GM23338 (cell line): ENCODE results near the gene OBP2A. TPM values are rescaled to one million over a fixed set of nuclear protein-coding genes. Genes with fewer than 3 reads are reported as not detected.
A peak's percentile ranks its signal among the peaks of the same experiment; 100 is the strongest.
"Not testable (repeated sequence)": the region's sequence is repeated elsewhere in the genome, so short reads cannot be mapped to it uniquely, and the experiment has no call there.

Experiments
- ATAC-seq: fragments of 200-7000 bp; cut with Tn5 transposase; 3 replicates; pipeline ENCODE4 v1.9.1; 2020
- DNase-seq: peaks from one replicate; pipeline ENCODE4 v3.0.0-alpha.2; 2015; ENCODE audit warnings: low spot score
- H2AFZ ChIP-seq: fragments of 200-600 bp; sonication (generic); 2 replicates; pipeline ENCODE4 v1.8.0; 2016; ENCODE audit warnings: antibody characterized with exemption, mild to moderate bottlenecking, moderate library complexity
- H3F3A ChIP-seq: fragments of 200-600 bp; sonication (generic); replicated peaks from 2 replicates; pipeline ENCODE4 v1.8.0; 2017; ENCODE audit warnings: antibody characterized with exemption, mixed run types, low read depth
- H3K27ac ChIP-seq: fragments of 200-600 bp; sonication (generic); 2 replicates; pipeline ENCODE4 v1.6.1; 2016; ENCODE audit warnings: low read depth
- H3K27me3 ChIP-seq: fragments of 200-600 bp; sonication (generic); 2 replicates; pipeline ENCODE4 v1.8.0; 2016; ENCODE audit warnings: mild to moderate bottlenecking, mixed run types, moderate library complexity; ENCODE audit not compliant: insufficient read depth
- H3K36me3 ChIP-seq: fragments of 200-600 bp; sonication (generic); 2 replicates; pipeline ENCODE4 v1.8.0; 2016; ENCODE audit warnings: mild to moderate bottlenecking; ENCODE audit not compliant: insufficient read depth
- H3K4me1 ChIP-seq: fragments of 200-600 bp; sonication (generic); 2 replicates; pipeline ENCODE4 v1.8.0; 2016; ENCODE audit warnings: mild to moderate bottlenecking, moderate library complexity; ENCODE audit not compliant: insufficient read depth
- H3K4me2 ChIP-seq: fragments of 200-600 bp; sonication (generic); 2 replicates; pipeline ENCODE4 v1.7.1; 2017; ENCODE audit warnings: mixed run types
- H3K4me3 ChIP-seq: fragments of 200-600 bp; sonication (generic); 2 replicates; pipeline ENCODE4 v1.6.1; 2016; ENCODE audit warnings: mixed run types
- H3K79me2 ChIP-seq: fragments of 200-600 bp; sonication (generic); replicated peaks from 2 replicates; pipeline ENCODE4 v1.8.0; 2017; ENCODE audit warnings: mild to moderate bottlenecking; ENCODE audit not compliant: insufficient read depth
- H3K9me2 ChIP-seq: fragments of 200-600 bp; sonication (generic); 2 replicates; pipeline ENCODE4 v1.8.0; 2017; ENCODE audit not compliant: insufficient read depth
- H4K20me1 ChIP-seq: fragments of 200-600 bp; sonication (generic); replicated peaks from 2 replicates; pipeline ENCODE4 v1.8.0; 2017; ENCODE audit warnings: mild to moderate bottlenecking; ENCODE audit not compliant: insufficient read depth
- H3K27ac Mint-ChIP-seq: 2 replicates; pipeline ENCODE4 v1.8.0; 2020; ENCODE audit warnings: inconsistent platforms, mild to moderate bottlenecking, moderate library complexity, mixed read lengths
- H3K27me3 Mint-ChIP-seq: 3 replicates; pipeline ENCODE4 v1.8.0; 2022; ENCODE audit warnings: low read depth, mild to moderate bottlenecking, moderate library complexity, mixed read lengths, inconsistent platforms; ENCODE audit not compliant: insufficient read depth, poor library complexity
- H3K36me3 Mint-ChIP-seq: 3 replicates; pipeline ENCODE4 v1.8.0; 2021; ENCODE audit warnings: low read depth, mild to moderate bottlenecking, inconsistent platforms, moderate library complexity, mixed read lengths
- H3K4me1 Mint-ChIP-seq: 3 replicates; pipeline ENCODE4 v1.8.0; 2020; ENCODE audit warnings: mild to moderate bottlenecking, inconsistent platforms, mixed read lengths
- H3K4me3 Mint-ChIP-seq: 3 replicates; pipeline ENCODE4 v1.8.0; 2021; ENCODE audit warnings: moderate library complexity, mild to moderate bottlenecking, inconsistent platforms, mixed read lengths
- H3K9me3 Mint-ChIP-seq: 3 replicates; pipeline ENCODE4 v1.8.0; 2020; ENCODE audit warnings: moderate library complexity, mild to moderate bottlenecking, inconsistent platforms, mixed read lengths
- CREB1 ChIP-seq: fragments of 250-450 bp; sonication (Bioruptor Pico); IDR thresholded peaks from 2 replicates; pipeline ENCODE4 v1.5.0; 2020; ENCODE audit warnings: low read depth, mild to moderate bottlenecking, moderate library complexity
- EZH2 ChIP-seq: fragments of 200-600 bp; sonication (generic); IDR thresholded peaks from one replicate; pipeline ENCODE4 v1.8.0; 2017; ENCODE audit warnings: antibody characterized with exemption, mild to moderate bottlenecking, low read depth; ENCODE audit not compliant: unreplicated experiment
- EZH2phosphoT487 ChIP-seq: fragments of 200-600 bp; sonication (generic); IDR thresholded peaks from one replicate; pipeline ENCODE4 v1.8.1; 2018; ENCODE audit warnings: antibody characterized with exemption; ENCODE audit not compliant: unreplicated experiment
- STAT1 ChIP-seq: IDR thresholded peaks from one replicate; pipeline ENCODE4 v1.6.1; 2016; ENCODE audit warnings: antibody characterized with exemption; ENCODE audit not compliant: unreplicated experiment
- ZNF114 ChIP-seq: fragments of 250-450 bp; sonication (Bioruptor Pico); IDR thresholded peaks from 2 replicates; pipeline ENCODE4 v1.5.0; 2020; ENCODE audit warnings: mild to moderate bottlenecking, moderate library complexity
- ZNF331 ChIP-seq: fragments of 250-450 bp; sonication (Bioruptor Pico); IDR thresholded peaks from 2 replicates; pipeline ENCODE4 v1.5.0; 2020; ENCODE audit warnings: low read depth, mild to moderate bottlenecking, moderate library complexity
- polyA plus RNA-seq: library from polyadenylated mRNA; unstranded; fragments of >200 nt; fragmentation: Nextera tagmentation; extraction: Ambion mirVana; gene quantifications from 2 replicates; pipeline ENCODE4 v1.2.1, GENCODE V29; 2016
- total RNA-seq: library from RNA; depleted of rRNA; stranded (reverse); fragments of >200 nt; shearing (Covaris generic); gene quantifications from 2 replicates; pipeline ENCODE4 v1.2.3, GENCODE V29; 2014
- TF ChIP-seq, protein P1 (sequence below): fragments of 250-450 bp; sonication (Bioruptor Pico); IDR thresholded peaks from 2 replicates; pipeline ENCODE4 v1.5.0; 2020; ENCODE audit warnings: mild to moderate bottlenecking, moderate library complexity

Gene OBP2A
- total and polyA plus RNA-seq, 2 experiments from 2014 or later: not detected

DNA sequence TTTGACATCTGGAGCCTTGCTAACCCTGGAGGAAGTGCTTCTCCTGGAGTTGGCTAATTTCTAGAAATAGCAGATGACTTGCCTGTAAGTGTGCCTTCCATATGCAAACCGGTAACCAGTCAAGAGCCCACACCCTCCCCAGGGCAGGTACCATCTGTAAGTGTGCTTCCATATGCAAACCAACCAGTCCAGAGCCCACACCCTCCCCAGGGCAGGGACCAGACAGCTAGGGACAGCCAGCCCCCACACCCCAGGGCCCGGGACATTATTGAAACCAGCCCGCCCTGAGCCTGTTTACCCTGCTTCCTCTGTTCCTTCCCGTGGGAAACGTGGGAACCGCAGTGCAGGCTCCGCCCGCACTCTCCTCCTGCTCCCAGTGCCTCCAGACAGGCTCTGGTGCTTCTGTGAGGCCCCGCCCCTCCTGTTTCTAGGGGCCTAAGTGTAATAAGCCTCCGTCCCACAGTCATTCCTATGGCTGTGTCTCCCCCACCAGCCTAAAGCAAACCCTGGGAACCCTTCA lies 11.7 kb upstream of the OBP2A start:
- DNase-seq (peak; percentile 38), ATAC-seq (peak; percentile 93)
- H3K4me3 Mint-ChIP-seq, H3K4me1 Mint-ChIP-seq, H3K4me2 ChIP-seq, H3K27ac ChIP-seq, H3F3A ChIP-seq, H3K9me2 ChIP-seq, H3K79me2 ChIP-seq, H3K4me1 ChIP-seq, H3K36me3 ChIP-seq, H3K9me3 Mint-ChIP-seq, H3K27me3 Mint-ChIP-seq, H3K27me3 ChIP-seq, H3K36me3 Mint-ChIP-seq, H3K4me3 ChIP-seq, H2AFZ ChIP-seq, H3K27ac Mint-ChIP-seq, H4K20me1 ChIP-seq: not testable (repeated sequence)

DNA sequence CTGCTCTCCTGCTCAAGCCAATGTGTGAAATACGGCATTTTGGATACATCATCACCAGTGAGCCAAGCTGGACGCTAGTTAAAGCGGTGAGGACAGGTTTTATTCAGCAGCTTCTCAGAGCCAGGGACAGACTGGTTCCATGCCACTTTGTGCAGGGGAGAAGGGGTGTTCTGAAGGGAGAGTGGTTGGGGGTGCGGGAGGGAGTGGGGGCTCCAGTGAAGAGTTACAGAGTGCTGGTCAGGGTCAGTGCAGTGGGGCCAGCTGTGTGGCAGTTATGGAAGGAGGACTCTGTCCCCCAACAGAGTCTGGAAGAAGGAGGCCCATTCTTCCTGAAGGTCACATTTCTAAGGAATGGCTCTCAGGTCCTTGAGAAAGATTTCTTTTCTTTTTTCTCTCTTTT lies 11.1 kb upstream of the OBP2A start:
- H3K9me3 Mint-ChIP-seq: not testable (repeated sequence)

DNA sequence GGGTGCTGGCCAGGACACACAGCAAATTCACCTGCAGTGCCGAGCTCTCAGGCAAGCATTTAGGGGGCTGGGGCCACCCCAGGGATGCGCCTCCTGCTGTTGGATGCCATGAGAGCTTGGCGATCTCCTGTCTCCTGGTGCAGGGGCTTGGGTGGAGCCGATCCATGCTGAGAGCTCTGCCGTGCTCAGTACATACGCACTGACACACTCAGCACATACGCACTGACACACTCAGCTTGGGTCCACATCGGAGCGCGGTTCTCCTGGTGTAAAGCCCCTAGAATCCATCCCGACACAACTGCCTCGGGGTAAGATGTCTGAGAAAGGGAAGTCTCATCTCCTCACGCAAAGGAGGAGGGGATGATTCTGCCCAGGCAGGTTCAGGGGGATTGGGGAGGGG lies 10.3 kb upstream of the OBP2A start:
- H3K36me3 Mint-ChIP-seq, H2AFZ ChIP-seq, H3K4me2 ChIP-seq, H4K20me1 ChIP-seq, DNase-seq, H3K79me2 ChIP-seq, H3K27me3 ChIP-seq, H3K27ac Mint-ChIP-seq, H3F3A ChIP-seq, H3K36me3 ChIP-seq, H3K27me3 Mint-ChIP-seq, H3K4me3 Mint-ChIP-seq, H3K4me1 ChIP-seq, H3K9me2 ChIP-seq, H3K4me3 ChIP-seq, ATAC-seq, H3K27ac ChIP-seq, H3K9me3 Mint-ChIP-seq: not testable (repeated sequence)
- peaks cover 11% of the 10 kb centered on the region; the same call in 2 of the 3 replicates for H3K4me1 Mint-ChIP-seq

More for the DNA sequence above, 11.1 kb upstream of the OBP2A start:
- H3K4me3 ChIP-seq, H3K27me3 ChIP-seq, H3K4me3 Mint-ChIP-seq, H3K4me1 Mint-ChIP-seq, ATAC-seq, H3K9me2 ChIP-seq, DNase-seq, H2AFZ ChIP-seq, H3K27ac Mint-ChIP-seq, H3F3A ChIP-seq, H4K20me1 ChIP-seq, H3K27ac ChIP-seq, H3K4me2 ChIP-seq, H3K36me3 Mint-ChIP-seq, H3K79me2 ChIP-seq, H3K27me3 Mint-ChIP-seq, H3K4me1 ChIP-seq, H3K36me3 ChIP-seq: not testable (repeated sequence)

DNA sequence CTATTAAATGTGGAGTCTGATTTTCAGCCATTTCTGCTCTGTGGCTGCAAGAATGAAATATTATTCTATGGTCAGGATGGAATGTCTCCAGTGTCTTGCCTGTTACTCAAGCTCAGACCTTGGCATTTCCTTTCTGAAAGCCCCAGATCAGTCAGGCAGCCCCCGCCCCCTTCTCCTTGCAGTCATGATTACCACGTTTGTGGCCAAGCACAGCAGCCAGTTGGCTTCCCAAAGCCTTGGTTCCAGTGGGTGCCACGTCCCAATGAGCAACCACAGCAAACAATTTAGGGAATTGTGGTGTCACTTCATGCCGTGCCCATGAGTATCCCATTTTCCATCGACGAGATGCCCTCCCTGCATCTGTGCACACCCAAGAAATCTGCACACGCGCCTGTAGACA lies 9.7 kb upstream of the OBP2A start:
- Mint-ChIP-seq H3K4me1 (peaks cover 11% of the 10 kb centered on the region; the same call in 2 of the 3 replicates), H3K27ac (no peak overlapping the region), H3K27me3 (peaks cover 4% of the 10 kb centered on the region), H3K9me3 (peaks cover 3% of the 10 kb centered on the region; the same call in 1 of the 3 replicates), H3K4me3 (no peak overlapping the region), H3K36me3 (no peaks in the 10 kb centered on the region)
- ATAC-seq (no peak), DNase-seq (no peak)
- no peaks in the 10 kb centered on the region for H3F3A ChIP-seq
- H3K79me2 ChIP-seq: no peaks in the 10 kb centered on the region
- no peaks in the 10 kb centered on the region for H3K36me3 ChIP-seq
- no peaks in the 10 kb centered on the region for H3K4me1 ChIP-seq
- no peaks in the 10 kb centered on the region for H4K20me1 ChIP-seq
- H2AFZ ChIP-seq: no peak overlapping the region
- no peaks in the 10 kb centered on the region for H3K9me2 ChIP-seq
- no peaks in the 10 kb centered on the region for H3K27me3 ChIP-seq
- H3K27ac ChIP-seq: no peak overlapping the region
- H3K4me2 ChIP-seq: no peak overlapping the region
- H3K4me3 ChIP-seq: no peak overlapping the region
- TF ChIP-seq STAT1 (no peak), ZNF114 (CRISPR knock-in tag) (no peak), CREB1 (no peak), ZNF331 (no peak), EZH2phosphoT487 (no peak), EZH2 (no peak)
- TF ChIP-seq, protein P1, sequence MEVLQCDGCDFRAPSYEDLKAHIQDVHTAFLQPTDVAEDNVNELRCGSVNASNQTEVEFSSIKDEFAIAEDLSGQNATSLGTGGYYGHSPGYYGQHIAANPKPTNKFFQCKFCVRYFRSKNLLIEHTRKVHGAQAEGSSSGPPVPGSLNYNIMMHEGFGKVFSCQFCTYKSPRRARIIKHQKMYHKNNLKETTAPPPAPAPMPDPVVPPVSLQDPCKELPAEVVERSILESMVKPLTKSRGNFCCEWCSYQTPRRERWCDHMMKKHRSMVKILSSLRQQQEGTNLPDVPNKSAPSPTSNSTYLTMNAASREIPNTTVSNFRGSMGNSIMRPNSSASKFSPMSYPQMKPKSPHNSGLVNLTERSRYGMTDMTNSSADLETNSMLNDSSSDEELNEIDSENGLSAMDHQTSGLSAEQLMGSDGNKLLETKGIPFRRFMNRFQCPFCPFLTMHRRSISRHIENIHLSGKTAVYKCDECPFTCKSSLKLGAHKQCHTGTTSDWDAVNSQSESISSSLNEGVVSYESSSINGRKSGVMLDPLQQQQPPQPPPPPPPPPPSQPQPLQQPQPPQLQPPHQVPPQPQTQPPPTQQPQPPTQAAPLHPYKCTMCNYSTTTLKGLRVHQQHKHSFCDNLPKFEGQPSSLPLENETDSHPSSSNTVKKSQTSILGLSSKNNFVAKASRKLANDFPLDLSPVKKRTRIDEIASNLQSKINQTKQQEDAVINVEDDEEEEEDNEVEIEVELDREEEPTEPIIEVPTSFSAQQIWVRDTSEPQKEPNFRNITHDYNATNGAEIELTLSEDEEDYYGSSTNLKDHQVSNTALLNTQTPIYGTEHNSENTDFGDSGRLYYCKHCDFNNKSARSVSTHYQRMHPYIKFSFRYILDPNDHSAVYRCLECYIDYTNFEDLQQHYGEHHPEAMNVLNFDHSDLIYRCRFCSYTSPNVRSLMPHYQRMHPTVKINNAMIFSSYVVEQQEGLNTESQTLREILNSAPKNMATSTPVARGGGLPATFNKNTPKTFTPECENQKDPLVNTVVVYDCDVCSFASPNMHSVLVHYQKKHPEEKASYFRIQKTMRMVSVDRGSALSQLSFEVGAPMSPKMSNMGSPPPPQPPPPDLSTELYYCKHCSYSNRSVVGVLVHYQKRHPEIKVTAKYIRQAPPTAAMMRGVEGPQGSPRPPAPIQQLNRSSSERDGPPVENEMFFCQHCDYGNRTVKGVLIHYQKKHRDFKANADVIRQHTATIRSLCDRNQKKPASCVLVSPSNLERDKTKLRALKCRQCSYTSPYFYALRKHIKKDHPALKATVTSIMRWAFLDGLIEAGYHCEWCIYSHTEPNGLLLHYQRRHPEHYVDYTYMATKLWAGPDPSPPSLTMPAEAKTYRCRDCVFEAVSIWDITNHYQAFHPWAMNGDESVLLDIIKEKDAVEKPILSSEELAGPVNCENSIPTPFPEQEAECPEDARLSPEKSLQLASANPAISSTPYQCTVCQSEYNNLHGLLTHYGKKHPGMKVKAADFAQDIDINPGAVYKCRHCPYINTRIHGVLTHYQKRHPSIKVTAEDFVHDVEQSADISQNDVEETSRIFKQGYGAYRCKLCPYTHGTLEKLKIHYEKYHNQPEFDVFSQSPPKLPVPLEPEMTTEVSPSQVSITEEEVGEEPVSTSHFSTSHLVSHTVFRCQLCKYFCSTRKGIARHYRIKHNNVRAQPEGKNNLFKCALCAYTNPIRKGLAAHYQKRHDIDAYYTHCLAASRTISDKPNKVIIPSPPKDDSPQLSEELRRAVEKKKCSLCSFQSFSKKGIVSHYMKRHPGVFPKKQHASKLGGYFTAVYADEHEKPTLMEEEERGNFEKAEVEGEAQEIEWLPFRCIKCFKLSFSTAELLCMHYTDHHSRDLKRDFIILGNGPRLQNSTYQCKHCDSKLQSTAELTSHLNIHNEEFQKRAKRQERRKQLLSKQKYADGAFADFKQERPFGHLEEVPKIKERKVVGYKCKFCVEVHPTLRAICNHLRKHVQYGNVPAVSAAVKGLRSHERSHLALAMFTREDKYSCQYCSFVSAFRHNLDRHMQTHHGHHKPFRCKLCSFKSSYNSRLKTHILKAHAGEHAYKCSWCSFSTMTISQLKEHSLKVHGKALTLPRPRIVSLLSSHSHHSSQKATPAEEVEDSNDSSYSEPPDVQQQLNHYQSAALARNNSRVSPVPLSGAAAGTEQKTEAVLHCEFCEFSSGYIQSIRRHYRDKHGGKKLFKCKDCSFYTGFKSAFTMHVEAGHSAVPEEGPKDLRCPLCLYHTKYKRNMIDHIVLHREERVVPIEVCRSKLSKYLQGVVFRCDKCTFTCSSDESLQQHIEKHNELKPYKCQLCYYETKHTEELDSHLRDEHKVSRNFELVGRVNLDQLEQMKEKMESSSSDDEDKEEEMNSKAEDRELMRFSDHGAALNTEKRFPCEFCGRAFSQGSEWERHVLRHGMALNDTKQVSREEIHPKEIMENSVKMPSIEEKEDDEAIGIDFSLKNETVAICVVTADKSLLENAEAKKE (CRISPR knock-in tag): no peak
